NCI-H2227 (cell line): ENCODE data around the gene SOBP.

Experiments
- DNase-seq: peaks from one replicate; lab custom pipeline; 2025; ENCODE audit not compliant: unreplicated experiment; lab: John Stamatoyannopoulos, UW

The SOBP gene

DNA sequence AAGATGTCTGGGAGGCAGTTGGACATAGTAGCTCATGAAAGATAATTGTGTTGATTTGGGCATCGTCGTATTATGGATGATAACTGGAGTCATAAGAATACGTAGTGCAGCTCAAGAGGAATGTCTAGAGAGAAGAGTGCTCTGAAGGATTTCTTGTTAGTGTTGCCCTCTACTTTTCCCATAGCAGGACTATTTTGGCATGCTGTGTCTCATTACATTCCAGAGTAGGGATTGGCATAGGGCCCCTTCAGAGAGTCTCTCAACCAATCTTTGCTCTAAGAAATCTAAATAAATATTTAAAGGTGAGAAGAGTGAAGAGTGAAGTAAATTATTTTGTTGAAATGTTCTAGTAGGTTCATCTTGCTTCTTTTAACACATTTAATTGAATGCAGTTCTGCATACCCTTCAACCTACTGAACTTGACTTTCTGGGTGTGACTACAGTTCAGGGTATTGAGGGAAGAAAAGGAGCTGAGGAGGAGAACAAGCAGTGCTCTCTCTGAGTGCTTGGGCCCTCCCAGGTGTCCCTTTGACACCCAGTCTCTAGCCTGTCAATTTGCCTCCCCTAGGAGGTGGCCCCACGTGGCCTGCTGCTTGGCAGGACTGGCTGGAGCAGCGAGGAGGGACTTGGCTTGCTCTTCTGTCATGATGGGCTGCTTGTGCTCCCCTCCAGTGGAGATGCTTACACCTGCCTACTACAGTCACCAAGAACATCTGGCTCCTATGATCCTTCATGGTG is 33.3 kb downstream of the SOBP start:
- no peak for DNase-seq

DNA sequence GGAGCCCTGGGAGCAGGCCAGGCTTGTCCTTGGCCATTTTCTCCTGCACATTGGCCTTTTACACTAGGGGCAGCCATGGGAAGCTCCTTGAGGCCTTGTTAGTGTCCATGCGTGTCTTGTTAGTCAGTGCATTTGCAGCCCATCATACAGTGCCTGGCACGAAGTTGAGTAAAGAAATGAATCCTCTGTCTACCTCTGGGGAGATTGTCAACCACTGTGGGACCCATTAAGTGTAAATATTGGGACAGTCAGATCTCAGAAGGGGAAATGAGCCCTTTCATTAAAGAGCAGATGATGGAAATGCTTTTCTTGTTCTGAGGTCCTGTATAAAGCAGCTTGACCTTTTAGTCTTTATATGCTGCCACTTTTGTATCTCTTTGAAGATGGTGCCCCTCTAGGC is 33.9 kb downstream of the SOBP start:
- DNase-seq, result no peak

DNA sequence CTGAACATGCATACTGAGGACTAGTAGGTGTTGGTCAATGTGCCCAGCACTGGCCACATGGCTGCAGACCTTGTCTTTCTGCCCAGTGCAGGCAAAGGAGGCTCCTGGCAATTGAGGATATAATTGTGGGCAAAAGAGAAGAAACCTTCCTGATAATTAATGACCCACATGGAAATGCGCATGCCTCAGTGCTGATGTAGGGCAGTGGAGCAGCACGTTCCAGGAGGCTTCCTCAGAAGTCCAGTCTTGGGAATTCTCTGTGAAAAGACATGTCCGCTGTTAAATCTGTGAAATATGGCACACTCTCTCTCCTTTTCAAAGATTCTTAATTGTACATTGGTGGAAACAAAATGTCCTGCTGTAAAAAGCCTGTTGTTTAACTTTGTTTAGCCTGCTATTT is 34.7 kb downstream of the SOBP start:
- DNase-seq, result no peak

DNA sequence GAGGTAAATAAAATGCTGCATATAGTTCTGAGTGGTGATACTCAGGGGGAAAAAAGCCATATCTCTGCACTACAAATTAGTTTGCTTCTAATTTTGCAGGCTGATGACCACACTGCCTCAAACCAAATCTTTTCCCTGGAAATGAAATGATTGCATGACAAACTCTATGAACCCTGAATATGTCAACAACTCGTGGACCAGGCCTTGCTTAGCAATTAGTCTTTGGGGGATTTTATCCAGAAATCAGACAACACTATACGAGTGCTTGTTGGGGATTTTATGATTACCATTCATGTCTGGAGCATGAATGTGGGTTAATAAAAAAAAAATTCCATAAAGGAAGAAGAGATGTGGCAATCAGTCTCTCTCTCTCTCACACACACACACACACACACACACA is 42.0 kb downstream of the SOBP start:
- no peak for DNase-seq

DNA sequence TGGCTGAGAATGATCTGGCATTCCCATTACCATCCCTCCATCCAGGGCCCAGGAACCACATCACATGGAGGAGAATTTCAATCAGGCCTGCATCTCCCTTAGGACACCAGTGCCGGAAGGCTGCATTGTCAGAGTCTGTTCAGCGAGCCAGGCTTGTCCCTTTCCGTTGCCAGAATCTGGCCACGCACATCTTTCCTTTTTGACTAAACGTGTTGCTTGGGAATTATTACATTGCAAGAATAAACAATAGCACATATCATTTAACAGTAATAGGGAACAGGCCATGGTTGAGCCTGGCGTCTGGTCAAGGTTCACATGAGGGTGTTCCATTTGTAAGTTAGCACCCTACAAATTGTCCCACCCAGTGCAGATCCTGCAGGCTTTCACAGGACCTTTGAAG is 42.8 kb downstream of the SOBP start:
- no peak for DNase-seq

DNA sequence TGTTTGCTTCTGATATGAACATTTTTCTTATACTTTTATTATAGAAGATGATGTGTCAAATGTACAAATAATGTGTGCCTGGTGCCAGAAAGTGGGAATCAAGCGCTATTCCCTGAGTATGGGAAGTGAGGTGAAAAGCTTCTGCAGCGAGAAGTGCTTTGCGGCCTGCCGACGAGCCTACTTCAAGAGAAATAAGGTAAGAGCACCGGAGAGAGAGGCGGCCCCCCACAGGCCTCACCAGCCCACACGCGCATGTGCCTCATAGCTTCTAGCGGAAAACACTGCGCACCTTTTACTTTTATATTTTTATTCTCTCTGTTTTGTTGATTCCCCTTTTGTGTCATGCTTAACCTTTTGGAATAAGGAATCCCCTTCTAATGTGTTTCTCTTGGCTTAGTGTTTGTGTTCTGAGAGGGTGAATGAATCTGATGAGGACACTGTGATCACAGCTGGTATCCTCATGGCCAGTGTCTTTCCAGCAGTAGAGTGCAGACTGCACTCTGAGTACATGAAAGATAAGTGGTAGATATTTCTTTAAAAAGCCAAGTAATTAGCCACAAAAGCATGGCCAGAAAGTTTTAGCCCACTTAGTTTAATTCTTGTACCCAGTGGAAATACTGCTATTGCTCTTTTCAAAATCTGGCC is 43.6 kb downstream of the SOBP start:
- DNase-seq, result no peak

DNA sequence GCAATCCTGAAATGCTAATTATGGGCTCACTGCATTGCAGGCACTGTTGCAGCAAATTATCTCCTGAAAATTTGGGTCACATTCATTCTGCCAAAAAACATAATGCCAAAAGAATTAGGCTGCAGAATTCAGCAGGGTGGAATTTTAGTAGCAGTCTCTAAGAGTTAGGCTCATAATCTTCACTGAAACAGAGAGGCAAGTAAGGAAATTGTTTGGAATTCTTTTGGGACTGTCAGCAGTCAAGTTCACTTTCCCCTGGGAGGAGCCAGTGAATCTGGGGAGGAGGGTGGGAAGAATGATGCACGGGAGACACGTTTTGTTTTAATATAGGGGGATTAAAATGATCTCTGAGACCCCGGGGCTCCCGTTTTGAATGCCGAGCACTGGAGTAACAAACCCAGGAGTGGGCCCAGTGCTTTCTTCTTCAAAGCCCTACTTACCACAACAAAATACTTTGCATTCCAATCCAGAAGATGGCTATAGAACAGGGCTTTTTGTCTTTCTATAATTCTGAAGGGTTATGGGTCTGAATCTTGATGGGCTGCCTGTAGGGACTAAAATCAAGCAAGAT is 44.7 kb downstream of the SOBP start:
- DNase-seq, result no peak

DNA sequence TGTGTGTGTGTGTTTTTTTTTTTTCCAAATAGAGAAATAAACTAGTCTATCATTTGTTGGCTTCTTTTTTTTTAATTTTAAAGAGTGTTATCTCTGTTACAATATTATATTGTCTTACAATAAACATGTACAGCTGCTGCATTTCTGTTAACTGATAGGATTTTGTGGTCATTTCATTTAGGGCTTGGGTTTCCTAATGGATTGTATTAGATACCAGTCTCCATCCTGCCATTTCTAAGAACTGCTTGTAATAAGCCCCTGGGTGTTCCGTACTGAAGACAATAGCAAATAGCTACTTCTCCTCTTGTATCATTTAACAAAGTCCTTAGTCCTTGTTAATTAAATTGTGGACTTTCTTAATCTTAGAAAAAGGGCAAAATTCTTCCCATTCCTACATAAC is 45.7 kb downstream of the SOBP start:
- no peak for DNase-seq

DNA sequence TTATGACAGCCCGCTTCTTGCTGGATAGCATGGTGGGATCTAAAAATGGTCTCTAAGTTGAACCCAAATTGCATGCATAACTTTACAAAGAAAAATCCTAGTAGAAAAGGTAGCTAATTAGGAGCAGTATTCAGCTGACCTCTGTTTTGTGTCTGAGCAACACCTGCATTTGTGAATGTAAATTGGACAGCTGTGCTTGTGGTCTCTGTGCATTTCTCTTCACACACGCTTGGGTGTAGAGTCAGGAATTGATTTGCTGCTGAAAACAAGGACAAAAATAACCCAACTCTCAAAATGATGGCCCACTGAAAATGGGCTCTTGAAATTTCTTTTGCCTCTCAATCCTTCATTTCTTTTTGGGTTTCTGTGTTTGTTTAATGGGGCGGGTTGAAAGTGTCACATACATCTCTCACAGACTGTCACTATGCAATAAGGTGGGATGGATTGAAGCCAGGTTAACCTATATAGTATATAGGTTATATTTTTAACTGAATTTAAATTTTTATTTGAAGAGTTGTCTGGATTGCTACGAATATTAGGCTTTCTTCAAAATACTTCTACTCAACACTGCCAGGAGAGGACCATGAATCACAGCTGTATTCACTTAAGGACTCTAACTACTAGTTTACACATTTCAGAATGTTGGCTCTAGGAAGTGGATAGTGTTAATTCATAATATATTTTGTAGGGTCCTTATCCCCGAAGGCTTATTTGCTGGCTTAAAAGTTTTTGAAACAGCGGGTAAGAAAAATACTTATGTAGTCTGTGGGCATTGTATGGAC is 46.5 kb downstream of the SOBP start:
- DNase-seq, result no peak

DNA sequence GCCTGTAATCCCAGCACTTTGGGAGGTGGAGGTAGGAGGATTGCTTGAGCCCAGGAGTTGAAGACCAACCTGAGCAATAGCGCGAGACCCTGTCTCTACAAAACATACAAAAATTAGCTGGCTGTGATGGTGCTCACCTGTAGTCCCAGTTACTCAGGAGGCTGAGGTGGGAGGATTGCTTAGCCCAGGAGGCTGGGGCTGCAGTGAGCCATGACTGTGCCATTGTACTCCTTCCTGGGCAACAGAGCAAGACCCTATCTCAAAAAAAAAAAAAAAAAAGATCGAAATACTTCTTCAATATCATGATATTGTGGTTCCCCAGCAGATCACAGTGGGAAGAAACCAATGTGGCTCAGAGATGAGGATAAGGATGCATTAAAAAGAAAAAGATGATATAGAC is 47.6 kb downstream of the SOBP start:
- DNase-seq, result no peak

DNA sequence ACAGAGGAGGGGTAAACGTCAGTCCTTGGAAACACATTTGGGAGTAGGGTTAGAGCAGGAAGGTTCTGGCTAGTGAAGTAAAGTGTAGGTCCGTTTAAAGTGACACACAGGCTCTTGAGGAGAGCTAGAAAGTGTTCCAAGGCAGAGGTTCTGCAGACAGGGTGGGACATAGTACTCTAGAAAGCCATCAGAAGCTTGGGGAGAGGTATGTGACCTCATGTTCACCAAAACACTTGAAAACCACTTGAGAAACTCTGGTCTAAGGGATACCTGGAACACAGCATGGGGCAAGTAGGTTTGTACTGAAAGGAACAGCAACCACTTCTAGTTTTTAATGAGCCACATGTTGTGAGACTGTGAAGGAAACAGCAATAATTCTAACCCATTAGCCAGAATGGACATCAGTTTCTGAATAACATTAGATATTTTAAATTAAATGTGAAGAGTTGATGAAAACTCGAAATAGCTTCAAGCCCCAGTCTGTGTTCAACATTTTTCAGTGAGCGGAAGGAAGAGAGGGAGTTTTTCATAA is 49.0 kb downstream of the SOBP start:
- no peak for DNase-seq

DNA sequence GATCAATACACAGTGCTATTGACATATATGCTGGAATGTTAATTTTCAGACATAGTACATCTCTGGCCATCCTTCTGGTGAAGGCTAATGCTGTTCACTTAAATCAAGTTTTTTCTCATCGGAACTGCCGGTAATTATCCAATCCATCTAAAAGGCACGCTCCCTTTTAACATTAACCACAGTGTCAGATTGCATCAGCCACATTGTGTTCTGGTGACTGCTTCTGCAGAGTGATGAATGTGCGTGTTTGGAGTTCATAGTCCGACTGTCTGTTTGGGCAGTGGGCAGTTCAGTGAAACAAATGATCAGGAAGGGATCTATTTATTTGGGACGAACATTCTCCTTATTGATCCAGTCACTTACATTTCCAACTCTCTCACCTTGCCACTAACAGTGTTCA is 49.5 kb downstream of the SOBP start:
- peak; percentile 5 for DNase-seq

DNA sequence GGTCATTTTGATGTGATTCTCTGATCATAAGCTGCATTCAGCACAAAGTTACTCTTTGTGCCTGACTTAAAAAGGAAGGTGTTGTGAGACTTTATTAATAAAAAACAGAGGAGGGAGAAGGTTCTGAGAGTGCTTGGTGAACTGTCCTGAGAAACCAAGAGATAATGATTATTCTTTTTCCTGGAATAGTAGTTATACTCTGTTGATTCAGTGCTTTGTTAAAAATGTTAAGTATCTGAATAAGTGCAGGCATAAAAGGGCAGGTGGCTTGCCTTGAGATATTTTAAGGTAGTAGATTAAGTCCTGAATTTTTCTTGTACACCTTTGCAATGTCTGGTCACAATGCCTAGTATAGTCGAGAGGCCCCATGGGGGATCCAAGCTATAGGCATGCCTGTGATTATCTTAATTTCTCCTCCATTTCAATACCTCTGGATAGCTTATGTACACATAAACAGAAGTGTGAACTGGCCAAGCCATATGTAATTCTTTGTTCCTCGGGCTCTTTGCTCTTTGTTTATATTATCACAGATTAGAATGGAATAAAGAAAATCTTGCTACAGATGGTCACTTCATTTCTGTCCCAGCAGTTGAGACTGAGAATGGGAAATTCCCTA is 50.0 kb downstream of the SOBP start:
- peak; percentile 25 for DNase-seq

DNA sequence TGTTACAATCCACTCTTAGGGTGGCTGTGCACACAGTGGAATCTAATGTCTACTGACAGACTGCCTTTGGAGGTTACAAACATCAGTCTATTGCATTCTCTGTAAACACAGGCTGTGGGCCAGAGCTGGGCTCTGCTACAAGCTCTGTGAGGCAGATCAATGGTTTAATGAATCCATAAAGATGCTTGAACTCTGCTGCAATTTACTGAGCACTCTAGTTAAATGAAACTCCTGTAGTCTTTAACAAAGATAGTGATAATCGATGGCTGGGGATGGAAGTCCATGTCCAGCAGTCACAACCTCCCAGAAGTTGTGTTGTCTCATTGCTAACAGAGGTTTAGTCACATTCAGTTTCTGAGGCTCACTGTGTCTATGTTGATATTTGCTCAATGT is 50.5 kb downstream of the SOBP start:
- peak; percentile 25 for DNase-seq

DNA sequence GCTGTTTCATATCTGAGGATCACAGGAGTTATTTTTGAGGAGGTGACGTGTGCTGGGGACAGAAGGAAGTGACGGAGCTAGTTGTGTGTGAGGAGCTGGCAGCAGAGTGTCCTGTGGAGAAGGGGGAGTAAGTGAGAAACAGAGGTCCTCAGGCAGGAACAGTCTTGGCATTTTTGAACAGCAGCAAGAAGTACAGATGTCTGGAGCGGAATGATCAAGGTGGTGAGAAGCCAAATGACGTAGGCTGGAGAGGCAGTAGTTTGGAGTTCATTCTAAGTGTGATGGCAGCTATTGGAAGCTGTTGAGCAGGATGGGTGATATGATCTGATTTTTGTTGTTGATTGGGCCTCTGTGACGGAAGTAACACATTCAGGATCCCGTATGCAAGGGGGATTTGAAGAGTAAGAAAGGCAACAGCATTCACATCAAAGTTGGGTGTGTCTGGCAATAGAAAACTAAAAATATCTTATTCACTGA is 52.3 kb downstream of the SOBP start:
- no peak for DNase-seq

DNA sequence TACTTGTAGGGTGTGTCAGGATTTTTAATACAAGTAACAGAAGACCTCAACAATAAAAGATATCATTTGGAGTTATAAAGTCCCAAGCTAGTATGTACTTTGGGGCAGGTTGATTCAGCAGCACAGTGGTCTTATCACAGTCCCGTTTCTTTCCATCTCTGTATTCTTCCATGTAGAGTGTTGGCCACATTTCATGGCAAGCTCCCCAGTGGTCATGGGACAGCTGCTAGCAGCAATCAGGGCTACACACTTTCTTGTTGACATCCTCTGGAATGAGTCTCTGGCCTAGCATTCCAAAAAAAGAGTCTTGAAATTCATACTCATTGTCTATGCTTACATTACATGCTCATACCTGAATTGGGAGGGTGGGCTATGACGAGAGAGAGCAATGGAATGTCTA is 53.2 kb downstream of the SOBP start:
- no peak for DNase-seq

DNA sequence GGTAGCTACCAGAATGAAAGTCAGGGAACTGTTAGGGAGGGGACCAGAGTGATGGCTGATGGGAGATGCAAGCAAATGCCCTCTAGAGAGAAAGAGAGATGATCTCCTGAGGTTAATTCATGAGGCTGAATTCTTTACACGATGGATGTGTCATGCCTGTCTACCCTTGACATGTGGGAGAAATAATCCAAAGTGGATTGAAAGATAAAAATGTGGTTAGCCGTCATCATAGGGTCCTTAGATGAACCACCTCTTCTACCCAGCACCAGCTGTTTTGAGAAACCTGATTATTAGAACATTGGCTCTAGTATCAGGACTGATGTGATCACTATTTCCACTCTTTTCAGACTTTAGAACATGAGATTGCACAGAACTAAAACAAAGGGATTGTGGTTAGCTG is 53.6 kb downstream of the SOBP start:
- no peak for DNase-seq

DNA sequence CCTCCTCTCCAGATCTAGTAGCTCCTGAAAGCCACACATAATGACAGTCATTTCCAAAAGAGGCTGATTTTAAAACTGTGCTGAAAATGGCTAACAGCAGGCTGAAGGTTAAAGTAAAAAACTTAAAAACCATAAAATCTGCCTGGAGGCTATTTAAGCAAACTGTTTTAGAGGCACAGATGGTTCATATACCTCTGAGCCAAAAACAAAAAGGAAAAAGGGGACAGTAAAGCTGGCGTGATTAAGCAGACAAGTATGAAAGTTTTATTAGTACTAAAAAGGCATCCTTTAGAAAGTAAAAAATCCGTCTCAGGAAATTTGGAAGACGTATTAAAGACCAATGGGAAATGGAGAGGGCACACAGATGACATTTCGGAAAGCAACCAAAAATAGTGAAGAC is 55.8 kb downstream of the SOBP start:
- DNase-seq, result no peak

DNA sequence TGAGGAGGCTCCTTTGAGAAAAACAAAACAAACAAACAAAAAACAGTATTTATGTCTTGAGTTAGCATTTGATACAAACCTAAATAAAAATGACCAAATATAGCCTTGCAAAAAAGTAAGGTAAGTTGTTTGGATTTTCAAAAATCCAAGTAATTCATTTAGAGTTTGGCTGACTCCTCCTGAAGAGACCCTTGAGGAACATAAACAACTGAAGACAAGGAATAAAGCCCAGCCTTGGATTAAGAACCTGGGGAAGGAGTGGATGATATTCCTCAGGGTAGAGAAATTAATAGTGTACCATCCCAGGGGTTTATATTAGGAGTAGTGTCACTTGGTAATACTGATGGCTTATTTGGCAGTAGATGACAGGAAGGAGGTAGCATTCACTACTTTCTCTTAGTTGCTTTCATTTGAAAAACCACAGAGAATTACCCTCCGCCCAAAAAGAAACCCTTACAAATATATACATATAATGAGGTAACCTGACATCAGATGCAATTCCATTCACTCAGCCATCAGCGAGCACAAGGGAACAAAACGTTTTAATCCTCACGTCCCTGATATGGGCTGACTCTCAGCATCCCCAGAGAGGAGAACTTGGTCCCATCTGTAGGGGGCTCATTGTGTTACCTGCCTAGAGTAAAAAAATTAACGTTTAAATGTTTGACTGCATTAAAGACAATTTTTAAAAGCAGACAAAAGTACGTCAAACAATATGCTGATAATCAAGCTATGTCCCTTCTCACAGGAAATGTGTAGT is 57.0 kb downstream of the SOBP start:
- DNase-seq, result no peak

DNA sequence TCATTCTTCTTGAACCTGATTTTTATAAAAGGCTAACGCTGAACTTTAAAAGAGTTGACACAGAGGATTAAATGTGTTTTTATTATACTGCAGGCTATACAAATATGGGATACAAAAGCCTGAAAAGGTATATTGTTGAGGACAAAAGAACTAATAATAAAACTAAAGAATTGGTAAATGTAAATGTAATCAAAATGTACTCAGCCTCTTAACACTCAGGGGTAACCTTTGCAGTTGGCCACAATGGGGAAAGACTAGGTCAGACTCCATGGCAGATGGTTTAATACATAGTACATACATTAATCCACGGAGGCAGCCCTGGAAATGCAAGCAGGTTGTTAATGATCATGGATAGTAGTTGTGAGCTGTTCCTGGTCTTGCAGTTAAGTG is 57.5 kb downstream of the SOBP start:
- no peak for DNase-seq
